Right lobe of liver (tissue), 4 donors: ENCODE data around the gene NKD2.

Source experiments
- CTCF ChIP-seq, 4 donors: fragments of 200-600 bp in 3 of 4; fragments of 450-650 bp in 1 of 4; IDR thresholded peaks; one replicate each; pipeline versions ENCODE4 v1.5.1 to v1.8.0; 2016 to 2022; ENCODE audit warnings: antibody characterized with exemption in 4 of 4, mild to moderate bottlenecking in 2 of 4
- POLR2A ChIP-seq: fragments of 450-650 bp; IDR thresholded peaks from one replicate; pipeline ENCODE4 v1.6.1; 2017; ENCODE audit warnings: antibody characterized with exemption, mild to moderate bottlenecking
- donor health status: DM: no; HTN: no; CAD: no.
- donor health status: DM: no; HTN: no; CAD: no.
- donor health status: DM: no; HTN: yes; CAD: no.

- TF ChIP-seq CTCF (IDR thresholded peaks at IDR 0.05) (no peak), POLR2A (no peak)
These were observed 32.9 kb downstream of the NKD2 start for GRCh38 chr5:1041225-1042143.
